Measurements from ENCODE around the gene DIAPH2.

DIAPH2 gene

GRCh38 chrX:97314345-97314744 lies 629.7 kb downstream of the DIAPH2 start:
- DNase-seq: no peak

- DNase-seq: no peak
Measured at GRCh38 chrX:97315939-97316338, 631.3 kb downstream of the DIAPH2 start.

- DNase-seq: no peak
Measured at GRCh38 chrX:97320305-97320704, 635.7 kb downstream of the DIAPH2 start.

GRCh38 chrX:97322401-97322800 lies 637.8 kb downstream of the DIAPH2 start:
- DNase-seq: no peak

GRCh38 chrX:97326456-97326855 lies 641.8 kb downstream of the DIAPH2 start:
- no peak for DNase-seq

GRCh38 chrX:97328853-97329390 lies 644.3 kb downstream of the DIAPH2 start:
- no peak for DNase-seq

- no peak for DNase-seq
Measured at GRCh38 chrX:97330151-97330550, 645.5 kb downstream of the DIAPH2 start.

- no peak for DNase-seq
Measured at GRCh38 chrX:97332963-97333362, 648.3 kb downstream of the DIAPH2 start.

GRCh38 chrX:97334850-97335249 lies 650.2 kb downstream of the DIAPH2 start:
- no peak for DNase-seq

GRCh38 chrX:97344724-97345123 lies 660.1 kb downstream of the DIAPH2 start:
- peak; percentile 9 for DNase-seq

GRCh38 chrX:97358941-97359340 lies 674.3 kb downstream of the DIAPH2 start:
- no peak for DNase-seq

- no peak for DNase-seq
Measured at GRCh38 chrX:97363843-97364242, 679.2 kb downstream of the DIAPH2 start.

- no peak for DNase-seq
Measured at GRCh38 chrX:97366237-97366636, 681.6 kb downstream of the DIAPH2 start.

GRCh38 chrX:97367125-97367524 lies 682.5 kb downstream of the DIAPH2 start:
- no peak for DNase-seq

- no peak for DNase-seq
Measured at GRCh38 chrX:97369947-97370346, 685.3 kb downstream of the DIAPH2 start.

GRCh38 chrX:97372001-97372766 lies 687.5 kb downstream of the DIAPH2 start:
- no peak for DNase-seq

- peak; percentile 9 for DNase-seq
Measured at GRCh38 chrX:97374266-97374665, 689.6 kb downstream of the DIAPH2 start.

GRCh38 chrX:97380200-97380599 lies 695.6 kb downstream of the DIAPH2 start:
- no peak for DNase-seq

- no peak for DNase-seq
Measured at GRCh38 chrX:97384685-97385084, 700.0 kb downstream of the DIAPH2 start.

GRCh38 chrX:97387004-97387403 lies 702.4 kb downstream of the DIAPH2 start:
- DNase-seq: peak; percentile 37

GRCh38 chrX:97389761-97390192 lies 705.1 kb downstream of the DIAPH2 start:
- DNase-seq: peak; percentile 60

- no peak for DNase-seq
Measured at GRCh38 chrX:97397371-97397770, 712.7 kb downstream of the DIAPH2 start.

- peak; percentile 14 for DNase-seq
Measured at GRCh38 chrX:97398030-97398551, 713.4 kb downstream of the DIAPH2 start.

- DNase-seq: peak; percentile 51
Measured at GRCh38 chrX:97399400-97399799, 714.8 kb downstream of the DIAPH2 start.

- no peak for DNase-seq
Measured at GRCh38 chrX:97400492-97400891, 715.9 kb downstream of the DIAPH2 start.
